HG03457 (cell line): ENCODE results near the gene ADARB2.

ENCODE experiments used
- ATAC-seq: cut with Tn5 transposase; IDR thresholded peaks from one replicate; pipeline ENCODE4 v1.9.1; 2021; ENCODE audit warnings: moderate number of reproducible peaks; ENCODE audit not compliant: unreplicated experiment

The ADARB2 gene

DNA sequence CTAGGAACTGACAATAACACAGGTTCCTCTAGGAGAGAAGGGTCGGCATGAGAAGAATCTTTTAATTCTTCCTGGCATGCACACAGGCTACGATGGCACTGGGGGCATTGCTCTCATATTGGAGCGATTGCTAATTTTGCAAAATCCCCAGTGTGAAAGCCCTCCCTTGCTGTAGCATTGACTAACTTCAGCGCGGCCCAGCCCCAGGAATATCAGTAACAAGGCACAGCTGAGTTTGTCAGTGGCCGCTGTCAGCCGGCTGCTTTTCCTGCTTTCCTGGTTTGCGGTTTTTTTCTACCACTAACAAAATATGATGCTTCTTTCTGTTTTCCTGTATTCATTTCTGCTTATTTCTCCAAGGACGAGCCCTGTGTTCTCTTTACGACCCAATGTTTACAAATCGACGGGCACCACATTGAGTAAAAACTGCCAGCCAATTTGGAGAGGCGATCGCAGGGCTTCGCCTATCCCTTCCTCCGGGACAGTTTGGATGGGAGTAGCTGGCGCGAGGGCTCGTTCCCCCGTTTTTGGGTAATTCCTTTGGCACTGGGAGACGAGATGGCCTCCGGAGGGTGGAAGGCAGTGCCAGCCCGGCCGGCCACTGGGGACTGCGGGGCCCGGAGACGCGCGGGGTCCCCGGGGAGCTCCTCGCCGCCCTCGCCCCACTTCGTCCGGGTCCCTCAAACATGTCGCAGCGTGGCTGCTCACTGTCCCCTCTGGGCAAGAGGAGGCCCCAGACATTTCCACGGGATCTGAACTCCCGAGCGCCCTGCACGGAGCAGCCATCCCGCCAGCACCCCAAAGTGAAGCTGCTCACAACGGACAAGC is 967 bp downstream of the ADARB2 start:
- no peak for ATAC-seq

DNA sequence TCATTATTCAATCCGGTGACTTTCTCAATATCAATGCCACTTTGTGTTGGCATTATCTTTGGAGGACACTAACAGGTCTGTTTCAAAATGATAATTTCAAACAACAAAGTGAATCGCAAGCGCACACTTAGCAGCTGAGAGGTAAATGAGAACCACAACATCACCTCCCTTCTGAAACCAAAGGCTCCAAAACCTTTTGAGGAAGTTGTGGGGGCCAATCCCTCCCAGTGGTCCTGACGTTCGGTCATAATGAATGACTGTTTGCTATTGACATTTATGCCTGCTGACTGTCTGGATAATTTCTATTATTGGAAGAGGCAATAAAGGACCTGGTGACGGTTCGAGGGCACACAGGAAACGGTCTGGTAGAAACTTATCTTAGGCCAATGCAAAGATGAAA is 1.8 kb downstream of the ADARB2 start:
- no peak for ATAC-seq

DNA sequence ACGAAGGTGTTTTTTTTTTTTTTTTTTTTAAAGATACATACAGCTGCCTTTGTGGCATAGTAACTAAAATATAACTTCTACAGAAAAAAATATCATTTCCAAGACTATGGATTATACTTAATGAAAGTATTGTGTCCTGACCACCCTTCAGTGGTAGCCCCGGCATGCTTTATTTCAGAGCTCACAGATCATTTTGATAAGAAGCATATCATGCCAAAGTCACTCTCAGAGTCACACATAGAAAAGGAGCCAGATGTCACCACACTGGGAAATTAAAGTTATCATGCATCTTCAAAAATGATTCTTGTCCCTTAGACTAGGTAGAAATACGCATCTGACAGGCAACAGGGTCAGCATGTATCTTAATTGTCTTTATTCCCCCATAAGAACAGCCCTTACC is 3.0 kb downstream of the ADARB2 start:
- ATAC-seq = no peak

DNA sequence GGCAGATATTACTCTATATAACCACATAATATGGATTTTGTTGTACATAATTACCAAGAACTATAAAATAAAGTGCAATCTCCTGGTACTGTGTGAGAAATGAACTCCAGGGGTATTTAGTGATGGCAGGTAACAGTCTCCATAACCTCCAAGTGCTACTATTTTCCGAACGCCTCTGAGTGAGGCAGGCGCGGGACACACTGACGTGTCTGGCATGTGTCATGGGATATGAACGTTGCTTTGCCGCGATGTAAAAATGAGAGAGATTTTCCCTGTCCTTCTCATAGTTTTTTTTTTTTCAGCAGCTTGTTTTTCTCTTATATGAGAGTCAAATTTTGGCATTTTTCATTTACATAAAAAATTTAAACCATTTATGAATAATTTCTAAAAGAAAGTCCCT is 3.6 kb downstream of the ADARB2 start:
- no peak for ATAC-seq

DNA sequence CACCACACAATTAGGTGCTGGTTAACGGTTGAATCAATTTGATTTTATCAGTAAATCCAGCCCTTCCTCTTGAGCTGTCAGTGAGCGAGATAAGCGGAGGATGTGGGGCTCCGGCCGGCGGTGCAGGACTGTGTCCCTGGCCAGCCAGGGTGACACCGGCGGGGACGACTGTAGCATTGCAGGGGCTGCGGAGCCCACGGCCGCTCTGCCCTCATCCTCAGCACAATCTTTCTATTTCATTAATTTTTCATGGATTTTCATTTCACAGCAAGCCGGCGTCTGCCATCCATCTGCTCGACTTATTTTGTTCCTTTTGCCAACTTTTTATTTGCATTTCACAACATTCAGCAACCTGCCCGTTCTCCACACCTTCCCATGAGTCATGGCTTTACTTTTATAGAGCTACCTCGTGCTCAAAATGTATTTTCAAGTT is 4.7 kb downstream of the ADARB2 start:
- ATAC-seq = no peak

DNA sequence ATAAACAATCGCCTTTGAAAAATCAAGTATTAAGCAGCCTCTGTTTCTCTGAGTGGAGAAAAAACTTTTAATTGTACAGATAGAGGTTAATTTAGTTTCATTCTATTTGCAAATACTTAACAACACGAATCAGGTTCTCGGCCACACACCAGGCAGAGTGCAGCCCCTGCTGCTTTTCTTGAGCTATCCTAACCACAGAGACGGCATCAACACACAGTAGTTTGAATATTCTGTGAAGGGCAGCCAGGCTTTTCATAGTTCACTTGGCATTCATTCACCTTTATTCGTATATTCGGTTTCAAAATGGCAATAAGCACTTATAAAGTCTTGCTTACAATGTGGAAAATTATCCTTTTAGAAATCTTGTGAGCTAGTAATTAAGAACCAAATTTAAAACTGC is 5.7 kb downstream of the ADARB2 start:
- ATAC-seq = no peak

DNA sequence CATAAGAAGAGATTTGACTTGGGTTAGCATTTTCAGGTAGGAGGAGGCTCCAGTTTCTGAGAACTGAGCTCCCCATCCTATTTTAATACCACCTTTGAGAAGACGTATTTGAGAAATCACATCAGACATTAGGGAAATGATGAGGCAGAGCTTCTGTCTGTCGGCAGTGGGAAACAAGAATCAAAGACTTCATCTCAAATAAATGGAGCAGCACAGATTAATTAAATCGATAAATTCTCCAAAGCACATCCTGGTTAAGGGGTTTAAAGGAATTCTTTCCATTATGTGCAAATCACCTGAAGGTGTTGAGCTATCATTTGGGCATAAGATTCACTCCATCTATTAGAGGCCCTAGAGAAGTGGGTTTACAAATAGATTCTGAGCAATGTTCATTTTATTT is 7.6 kb downstream of the ADARB2 start:
- no peak for ATAC-seq

DNA sequence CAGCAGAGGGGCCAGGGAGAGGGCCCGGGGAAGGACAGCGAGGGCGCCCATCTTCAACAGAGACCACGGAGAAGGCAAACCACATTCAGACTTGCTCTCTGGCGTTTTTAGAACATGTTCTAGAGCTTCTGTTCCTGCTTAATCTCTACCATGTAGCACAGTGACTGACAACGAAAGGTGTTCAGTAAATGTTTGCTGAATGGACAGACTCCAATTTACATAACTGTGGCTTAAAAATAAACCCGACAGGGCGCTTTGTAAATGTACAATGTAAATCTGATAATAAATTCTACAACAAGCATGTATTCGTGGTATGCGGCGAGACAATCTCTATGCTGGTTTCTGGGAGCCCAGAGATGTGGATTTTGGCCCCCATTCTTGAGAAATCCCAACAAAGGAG is 10.5 kb downstream of the ADARB2 start:
- no peak for ATAC-seq

DNA sequence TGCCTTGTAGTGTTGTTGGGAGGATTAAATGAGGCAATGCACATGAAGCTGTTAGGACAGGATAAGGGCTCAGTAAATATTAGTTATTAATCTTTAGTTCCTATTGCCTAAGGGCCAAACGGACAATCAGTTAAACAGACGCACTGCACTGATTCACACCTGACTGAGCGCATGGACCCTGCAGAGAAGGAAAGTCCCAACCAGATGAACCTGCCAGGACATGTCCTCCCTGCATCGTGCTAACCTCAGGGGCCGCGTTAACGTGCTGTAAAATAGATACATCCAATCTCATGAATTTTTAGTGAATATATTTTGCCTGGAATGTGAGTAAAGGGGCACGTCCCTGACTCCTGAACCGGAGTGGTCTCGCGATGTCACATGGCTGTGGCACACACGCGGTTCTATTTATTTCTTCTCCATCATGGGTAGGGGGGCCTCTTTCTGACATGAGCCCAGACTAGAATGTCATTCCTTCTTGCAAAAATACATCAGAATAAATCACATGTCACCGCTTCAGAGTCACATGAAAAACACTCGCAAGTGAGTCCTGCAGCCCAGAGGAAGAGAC is 12.3 kb downstream of the ADARB2 start:
- ATAC-seq = no peak

DNA sequence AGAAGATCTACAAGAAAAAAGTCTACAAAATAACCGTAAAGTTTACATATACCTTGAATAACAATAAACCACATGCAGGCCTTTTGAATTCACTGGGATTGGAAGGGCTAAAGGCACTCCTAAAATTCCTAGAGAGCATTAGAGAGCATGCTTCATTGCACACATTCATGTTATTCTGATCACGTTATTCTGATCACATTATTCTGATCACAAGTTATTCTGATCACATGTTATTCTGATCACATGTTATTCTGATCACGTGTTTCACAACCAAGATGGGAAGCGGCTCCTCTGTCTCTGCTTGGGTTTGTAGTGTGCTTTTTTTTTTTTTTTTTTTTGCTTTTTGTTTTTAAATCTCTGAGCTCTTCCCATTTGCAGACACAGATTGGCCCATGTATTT is 20.5 kb downstream of the ADARB2 start:
- no peak for ATAC-seq

DNA sequence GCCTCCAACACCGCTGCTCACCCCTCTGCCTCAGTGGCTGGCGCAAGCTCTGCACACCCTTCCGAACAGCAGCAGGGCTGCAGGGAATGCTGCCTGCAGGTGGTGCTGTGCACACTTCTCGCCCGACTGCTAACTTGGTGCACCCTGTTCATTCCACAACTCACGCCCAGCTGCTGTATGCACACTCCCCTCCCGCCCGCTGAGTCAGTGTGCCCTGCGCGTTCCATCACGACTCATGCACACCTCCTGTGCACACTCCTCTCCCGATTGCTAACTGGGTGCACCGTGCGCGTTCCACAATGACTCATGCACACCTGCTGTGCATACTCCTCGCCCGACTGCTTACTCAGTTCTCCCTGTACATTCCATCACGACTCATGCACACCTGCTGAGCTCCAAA is 21.5 kb downstream of the ADARB2 start:
- ATAC-seq = no peak

DNA sequence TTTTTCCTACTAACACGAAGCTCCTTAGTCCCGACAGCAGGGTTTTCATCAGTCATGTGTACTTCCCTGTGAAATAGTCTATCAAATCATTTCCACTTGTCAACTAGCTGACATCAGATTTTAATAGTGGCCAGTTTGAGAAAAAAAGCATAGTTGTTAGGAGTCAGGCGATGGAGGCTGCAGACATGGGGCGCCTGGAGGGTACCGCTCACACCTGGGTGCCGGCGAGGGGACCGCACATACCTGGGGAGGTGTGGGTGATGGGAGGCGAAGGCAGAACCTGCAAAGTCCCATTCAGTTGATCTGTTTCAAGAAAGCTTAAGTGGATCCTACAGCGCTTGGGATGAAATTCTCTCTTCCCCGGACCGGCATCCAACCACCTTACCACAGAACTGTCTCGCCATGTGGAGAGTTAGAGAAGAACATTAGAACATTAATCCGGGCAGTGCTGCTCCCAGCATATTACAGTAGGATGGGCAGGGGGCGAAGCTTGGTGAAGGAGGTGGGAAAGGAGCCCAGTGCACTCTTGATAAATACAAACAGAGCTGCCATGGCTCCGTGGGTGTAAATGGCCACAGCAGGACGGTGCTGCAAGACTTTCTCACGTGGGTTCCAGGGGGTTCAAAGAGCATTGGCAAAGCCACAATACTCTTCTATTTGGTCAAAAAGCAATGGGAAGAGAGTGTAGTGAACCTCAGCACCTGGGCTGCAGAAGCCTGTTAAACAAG is 24.2 kb downstream of the ADARB2 start:
- ATAC-seq = no peak

DNA sequence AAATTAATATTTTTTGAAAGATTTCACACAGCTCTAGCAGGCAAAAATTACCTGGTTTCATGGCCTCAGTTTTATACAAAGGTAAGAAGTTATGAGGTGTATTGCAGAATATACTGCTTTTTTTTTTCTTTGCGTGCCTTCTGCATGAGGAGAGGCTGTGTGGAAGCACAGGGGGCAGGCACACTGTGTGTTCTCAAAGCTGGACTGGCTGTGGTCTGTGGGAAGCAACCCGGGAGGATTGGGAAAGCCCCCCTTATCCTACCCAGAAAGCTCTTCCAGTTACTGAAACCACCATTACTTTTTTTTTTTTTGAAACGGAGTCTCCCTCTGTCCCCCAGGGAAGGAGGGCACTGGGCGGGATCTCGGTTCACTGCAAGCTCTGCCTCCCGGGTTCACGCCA is 25.0 kb downstream of the ADARB2 start:
- ATAC-seq = no peak

DNA sequence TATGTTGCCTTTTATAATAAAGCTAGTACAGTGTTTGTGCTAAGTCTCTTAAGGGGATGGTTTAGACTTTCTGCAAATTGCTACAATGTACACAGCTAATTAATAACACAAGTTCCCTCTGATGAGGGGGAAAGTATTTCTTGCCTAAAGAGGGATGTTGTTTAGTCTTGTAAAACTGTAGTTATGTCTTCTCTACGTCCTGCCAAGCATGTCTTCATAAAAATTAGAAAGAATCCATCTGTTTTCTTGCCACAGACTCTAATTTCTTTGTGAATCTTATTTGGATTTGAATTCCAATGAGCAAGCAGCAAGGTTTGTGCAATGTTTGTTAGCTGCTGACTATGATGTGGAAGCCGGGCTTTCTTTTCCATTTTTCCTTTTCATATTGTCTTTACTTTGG is 28.2 kb downstream of the ADARB2 start:
- ATAC-seq = no peak

DNA sequence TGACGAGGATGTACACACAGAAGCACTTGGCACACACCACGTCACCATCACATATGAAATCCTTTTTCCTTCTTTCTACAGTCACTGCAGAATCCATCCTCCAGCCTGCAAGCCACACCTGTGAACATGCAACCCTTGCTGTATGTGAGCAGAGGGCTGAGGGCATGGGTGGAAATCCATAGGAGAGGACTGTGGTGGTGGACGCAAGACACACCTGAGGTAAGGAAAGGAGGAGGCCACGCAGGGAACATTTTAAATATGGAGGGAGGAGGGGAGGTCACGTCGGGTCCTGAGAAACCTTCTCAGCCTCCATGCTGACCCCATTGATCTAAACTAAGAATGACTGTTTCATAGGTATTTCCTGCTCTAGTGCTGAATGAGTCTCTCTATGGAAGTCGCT is 28.6 kb downstream of the ADARB2 start:
- no peak for ATAC-seq

DNA sequence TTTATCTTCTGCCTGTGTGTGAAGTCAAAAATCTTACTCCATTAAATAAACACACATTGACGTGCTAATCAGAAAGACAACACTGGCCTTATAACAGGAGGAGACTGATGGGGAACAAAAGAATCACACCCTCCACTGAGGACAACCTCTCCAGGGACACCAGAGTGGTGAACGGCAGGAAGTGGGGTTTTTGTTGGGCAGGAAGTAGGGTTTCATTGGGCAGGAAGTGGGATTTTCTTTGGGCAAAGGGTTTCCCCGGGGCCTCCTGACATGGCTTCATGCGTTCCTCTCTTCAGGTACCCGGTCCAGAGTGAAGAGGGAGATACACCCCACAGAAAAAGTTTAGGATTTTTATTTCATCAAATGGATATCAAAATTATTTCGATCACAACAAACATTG is 30.6 kb downstream of the ADARB2 start:
- ATAC-seq = no peak

DNA sequence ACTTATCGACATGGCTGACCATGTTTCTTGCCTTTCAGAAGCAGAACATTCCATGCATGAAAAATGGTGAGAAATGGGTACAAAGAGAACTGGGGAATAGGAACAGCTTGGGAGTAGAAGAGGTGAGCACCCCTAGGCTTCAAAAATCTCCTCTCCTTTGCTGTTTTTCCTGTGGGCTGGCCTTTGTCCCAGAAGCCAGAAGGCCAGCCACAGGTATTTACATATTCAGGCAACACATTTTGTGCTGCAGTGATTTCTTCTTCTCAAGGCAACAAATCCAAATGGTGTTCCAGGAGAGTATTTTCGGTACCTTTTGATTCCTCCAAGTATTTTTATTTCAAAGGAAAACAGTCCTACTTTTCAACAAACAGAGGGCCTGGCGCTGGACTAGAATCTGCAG is 31.1 kb downstream of the ADARB2 start:
- no peak for ATAC-seq

DNA sequence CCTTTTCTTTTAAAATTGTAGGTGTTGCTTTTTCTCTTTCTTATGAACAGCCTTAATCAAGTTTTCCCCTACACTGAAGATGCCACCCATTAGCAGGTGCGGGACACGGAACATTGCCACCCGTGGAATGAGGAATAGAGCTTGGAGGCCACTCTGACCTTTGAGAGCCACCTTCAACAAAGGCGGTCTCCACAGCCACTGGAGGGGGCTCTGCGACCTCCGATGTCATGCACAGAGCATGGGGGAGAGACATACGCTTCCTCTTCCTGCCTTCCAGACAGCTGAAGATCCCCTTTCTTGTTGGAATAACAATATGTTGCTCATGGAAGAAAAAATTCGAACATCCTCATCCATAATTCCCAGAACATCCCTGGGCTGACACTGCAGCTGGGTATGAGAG is 39.1 kb downstream of the ADARB2 start:
- no peak for ATAC-seq

DNA sequence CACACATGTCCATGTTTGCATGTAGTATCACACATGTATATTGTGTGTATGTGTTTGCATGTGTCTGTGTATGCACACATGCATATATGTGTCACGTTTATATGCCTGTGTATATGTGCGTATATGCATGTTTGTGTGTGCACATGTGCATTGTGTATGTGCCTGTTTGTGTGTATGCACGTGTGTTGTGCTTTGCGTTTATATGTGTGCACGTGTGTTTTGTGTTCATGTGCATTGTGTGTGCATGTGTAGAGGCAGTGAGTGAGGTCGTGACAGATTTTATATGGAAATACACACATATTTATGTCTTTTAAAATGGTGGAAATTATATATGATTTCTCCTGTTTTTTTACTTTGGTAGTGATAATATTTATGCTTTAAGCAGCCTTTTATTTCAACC is 41.2 kb downstream of the ADARB2 start:
- no peak for ATAC-seq

DNA sequence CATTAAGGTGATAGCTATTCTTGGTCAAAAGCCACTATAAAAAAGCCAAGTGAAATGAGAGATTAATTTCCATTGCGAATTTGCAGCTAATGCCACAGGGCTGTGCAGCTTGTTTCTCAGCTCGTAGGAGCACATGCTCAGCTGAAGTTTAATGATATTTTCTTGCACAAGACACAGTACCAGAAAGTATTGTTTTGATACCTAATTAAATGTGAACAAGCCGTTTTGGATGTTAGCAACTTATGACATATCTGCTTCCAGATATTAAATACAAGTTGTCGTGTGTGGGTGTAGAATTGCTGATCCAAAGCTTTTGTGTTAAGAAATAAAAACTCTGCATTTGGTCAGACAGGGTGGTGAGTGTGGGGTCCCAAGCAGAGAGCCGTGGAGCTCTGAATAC is 47.2 kb downstream of the ADARB2 start:
- ATAC-seq = no peak

DNA sequence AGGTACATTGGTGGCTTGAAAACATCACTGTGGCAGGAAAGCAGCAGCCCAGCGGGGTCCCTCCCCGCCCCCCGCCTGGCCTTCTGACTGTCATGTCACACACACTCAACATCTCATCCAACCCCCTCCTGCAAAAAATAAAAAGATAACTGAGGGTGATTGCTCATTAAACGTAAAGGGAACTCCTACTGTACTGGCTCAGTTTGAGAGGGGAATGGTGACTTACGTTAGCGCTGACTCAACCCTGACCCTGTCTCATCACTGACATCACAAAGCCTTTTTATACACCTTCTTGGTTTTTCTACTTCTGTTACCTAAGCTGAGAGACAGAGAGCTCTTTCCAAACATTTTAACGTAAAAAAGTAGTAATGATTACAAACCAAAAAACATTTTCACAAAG is 48.8 kb downstream of the ADARB2 start:
- ATAC-seq = no peak

DNA sequence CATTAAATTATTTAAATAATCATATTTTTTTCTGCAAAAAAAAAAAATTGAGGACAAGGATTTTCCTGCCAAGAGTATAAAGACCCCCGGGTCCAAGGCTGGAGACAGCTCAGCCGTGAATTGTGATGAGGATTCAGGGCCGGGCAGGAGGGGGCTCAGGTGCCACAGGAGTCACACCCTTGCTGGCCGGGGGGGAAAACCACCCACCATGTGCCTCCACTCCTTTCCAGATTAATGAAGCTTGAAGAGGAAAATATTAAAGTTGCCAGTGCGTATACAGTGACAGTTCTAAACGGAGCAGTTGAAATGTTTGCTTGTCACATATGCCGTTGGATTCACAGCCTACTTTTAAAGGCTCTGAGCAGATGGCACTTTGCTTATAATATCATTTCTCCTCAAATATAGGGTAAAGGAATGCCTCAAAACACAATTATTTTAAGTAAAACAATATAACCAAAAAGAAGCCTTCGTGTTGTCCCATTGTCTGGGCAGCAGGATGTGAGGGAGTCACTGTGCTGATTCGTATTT is 49.6 kb downstream of the ADARB2 start:
- ATAC-seq = no peak
